Measurements from ENCODE around the gene LGR4.

DNA sequence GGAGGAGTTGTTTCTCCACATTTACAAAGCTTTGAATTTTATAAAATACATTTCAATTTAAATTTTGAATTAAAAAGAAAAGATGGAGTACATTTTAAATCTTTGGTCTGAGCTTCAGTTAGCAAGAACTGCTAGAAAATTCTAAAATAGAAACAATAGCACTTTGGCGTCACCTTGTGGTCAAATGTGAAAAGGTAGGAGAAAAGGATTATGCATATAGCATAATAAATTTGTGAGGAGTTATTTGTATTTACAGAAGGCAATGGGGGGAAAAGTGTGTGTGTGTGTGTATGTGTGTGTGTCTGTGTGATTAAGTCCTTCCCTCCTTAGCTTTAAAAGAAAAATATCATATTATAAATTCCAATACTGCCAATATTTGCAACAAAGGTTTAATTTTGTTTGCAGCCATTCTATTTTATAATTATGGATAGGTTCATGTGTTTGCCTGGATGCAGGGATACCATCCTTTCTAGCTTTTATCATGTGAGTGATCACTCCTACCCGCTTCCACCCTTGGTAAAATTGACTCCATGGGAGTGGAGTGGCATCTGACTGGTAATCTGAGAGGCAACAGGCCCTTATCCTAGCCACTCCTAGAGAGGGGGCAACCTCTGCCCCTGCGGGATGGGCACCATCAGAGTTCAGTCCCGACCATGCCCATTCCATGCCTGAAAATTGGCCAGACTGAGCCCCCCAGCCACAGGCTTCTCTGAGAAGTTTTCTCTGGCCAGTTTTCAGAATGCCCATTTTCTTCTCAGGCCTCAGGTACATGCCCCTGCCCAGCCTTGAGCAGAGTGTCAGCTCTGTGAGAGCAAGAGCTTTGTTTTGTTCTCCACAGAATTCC, 13.6 kb upstream of the LGR4 start:
- TF ChIP-seq, protein P1, sequence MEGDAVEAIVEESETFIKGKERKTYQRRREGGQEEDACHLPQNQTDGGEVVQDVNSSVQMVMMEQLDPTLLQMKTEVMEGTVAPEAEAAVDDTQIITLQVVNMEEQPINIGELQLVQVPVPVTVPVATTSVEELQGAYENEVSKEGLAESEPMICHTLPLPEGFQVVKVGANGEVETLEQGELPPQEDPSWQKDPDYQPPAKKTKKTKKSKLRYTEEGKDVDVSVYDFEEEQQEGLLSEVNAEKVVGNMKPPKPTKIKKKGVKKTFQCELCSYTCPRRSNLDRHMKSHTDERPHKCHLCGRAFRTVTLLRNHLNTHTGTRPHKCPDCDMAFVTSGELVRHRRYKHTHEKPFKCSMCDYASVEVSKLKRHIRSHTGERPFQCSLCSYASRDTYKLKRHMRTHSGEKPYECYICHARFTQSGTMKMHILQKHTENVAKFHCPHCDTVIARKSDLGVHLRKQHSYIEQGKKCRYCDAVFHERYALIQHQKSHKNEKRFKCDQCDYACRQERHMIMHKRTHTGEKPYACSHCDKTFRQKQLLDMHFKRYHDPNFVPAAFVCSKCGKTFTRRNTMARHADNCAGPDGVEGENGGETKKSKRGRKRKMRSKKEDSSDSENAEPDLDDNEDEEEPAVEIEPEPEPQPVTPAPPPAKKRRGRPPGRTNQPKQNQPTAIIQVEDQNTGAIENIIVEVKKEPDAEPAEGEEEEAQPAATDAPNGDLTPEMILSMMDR (IDR thresholded peaks at IDR 0.05): peak; percentile 56 to 99 (median 93)
- no peak for TF ChIP-seq POLR2A (IDR thresholded peaks at IDR 0.05)

Measured in Peyer's patch (tissue), 4 donors.